HL-60/S4 treated with retinoic acid at 250 ng/mL for 4 days and 3 days (cell line): ENCODE measurements around the gene LHFPL6.

Experiments
- in situ Hi-C: fragments of 300-500 bp; cut with MboI; formaldehyde crosslinking; loops from 2 replicates; pipeline ENCODE4 v1.7.0; 2022; ENCODE audit warnings: low sequenced_read_pairs

The LHFPL6 gene

GRCh38 chr13:39318161-39318560 lies 284.8 kb downstream of the LHFPL6 start:
- in situ Hi-C loops, result no loop called here

GRCh38 chr13:39317291-39317690 lies 285.7 kb downstream of the LHFPL6 start:
- in situ Hi-C loops, result no loop called here

GRCh38 chr13:39315796-39316195 lies 287.2 kb downstream of the LHFPL6 start:
- in situ Hi-C loops, result no loop called here

GRCh38 chr13:39313721-39314120 lies 289.3 kb downstream of the LHFPL6 start:
- in situ Hi-C loops, result no loop called here

- in situ Hi-C loops, result no loop called here
These were observed 290.4 kb downstream of the LHFPL6 start for GRCh38 chr13:39312596-39312995.

- in situ Hi-C loops, result no loop called here
These were observed 291.4 kb downstream of the LHFPL6 start for GRCh38 chr13:39311619-39312018.

- in situ Hi-C loops, result no loop called here
These were observed 292.0 kb downstream of the LHFPL6 start for GRCh38 chr13:39310961-39311360.

GRCh38 chr13:39306639-39307589 lies 296.1 kb downstream of the LHFPL6 start:
- in situ Hi-C loops, result no loop called here

GRCh38 chr13:39302820-39303219 lies 300.2 kb downstream of the LHFPL6 start:
- in situ Hi-C loops, result no loop called here

- in situ Hi-C loops, result no loop called here
These were observed 304.0 kb downstream of the LHFPL6 start for GRCh38 chr13:39298951-39299350.

- in situ Hi-C loops, result no loop called here
These were observed 305.3 kb downstream of the LHFPL6 start for GRCh38 chr13:39297664-39298171.

- in situ Hi-C loops, result no loop called here
These were observed 306.0 kb downstream of the LHFPL6 start for GRCh38 chr13:39297023-39297422.

GRCh38 chr13:39296193-39296592 lies 306.8 kb downstream of the LHFPL6 start:
- in situ Hi-C loops, result no loop called here
